ENCODE results near the gene IFNA5. TPM values are rescaled to one million over a fixed set of nuclear protein-coding genes. Genes with fewer than 3 reads are reported as not detected.

The IFNA5 gene
- total and polyA plus RNA-seq, 2 of the 8 experiments (the other 6 are each of a cell fraction or from before 2014, with no cell fraction given) = not detected

GRCh38 chr9:21286659-21287058 is 18.5 kb downstream of the IFNA5 start (continued):
- TF ChIP-seq RAD21 (IDR thresholded peaks at IDR 0.05 in 1 of 2, conservative IDR thresholded peaks at IDR 0.05 in 1 of 2; ENCODE audit: low read depth in 2 of 2, low read length in 2 of 2) = no peak
- no peak for TF ChIP-seq TBP (IDR thresholded peaks at IDR 0.05; ENCODE audit: low read depth, low read length)
